GM23248 (cell line): Measurements from ENCODE around the gene SH3RF3. TPM values are rescaled to one million over a fixed set of nuclear protein-coding genes. Genes with fewer than 3 reads are reported as not detected.

Experiments
- DNase-seq: peaks from one replicate; pipeline ENCODE4 v3.0.0-alpha.2; 2015
- H2AFZ ChIP-seq: fragments of 200-600 bp; sonication (generic); 2 replicates; pipeline ENCODE4 v1.6.1; 2016; ENCODE audit warnings: antibody characterized with exemption
- H3F3A ChIP-seq: fragments of 200-600 bp; sonication (generic); 2 replicates; pipeline ENCODE4 v1.6.1; 2016; ENCODE audit warnings: mild to moderate bottlenecking, antibody characterized with exemption, mixed run types; ENCODE audit not compliant: insufficient read depth
- H3K27ac ChIP-seq: fragments of 200-600 bp; sonication (generic); 2 replicates; pipeline ENCODE4 v1.5.1; 2016; ENCODE audit warnings: mild to moderate bottlenecking
- H3K27me3 ChIP-seq: fragments of 200-600 bp; sonication (generic); replicated peaks from 2 replicates; pipeline ENCODE4 v1.6.1; 2016; ENCODE audit warnings: mild to moderate bottlenecking; ENCODE audit not compliant: insufficient read depth
- H3K36me3 ChIP-seq: fragments of 200-600 bp; sonication (generic); 2 replicates; pipeline ENCODE4 v1.6.1; 2016; ENCODE audit warnings: low read depth, mild to moderate bottlenecking
- H3K4me1 ChIP-seq: fragments of 200-600 bp; sonication (generic); 2 replicates; pipeline ENCODE4 v1.6.1; 2016; ENCODE audit warnings: mild to moderate bottlenecking; ENCODE audit not compliant: insufficient read depth
- H3K4me2 ChIP-seq: fragments of 200-600 bp; sonication (generic); one replicate; pipeline ENCODE4 v1.6.1; 2016; ENCODE audit warnings: mild to moderate bottlenecking; ENCODE audit not compliant: unreplicated experiment
- H3K4me3 ChIP-seq: fragments of 200-600 bp; sonication (generic); 2 replicates; pipeline ENCODE4 v1.5.1; 2016; ENCODE audit warnings: mild to moderate bottlenecking
- H3K79me2 ChIP-seq: fragments of 200-600 bp; sonication (generic); 2 replicates; pipeline ENCODE4 v1.6.1; 2016; ENCODE audit warnings: mild to moderate bottlenecking; ENCODE audit not compliant: insufficient read depth
- H3K9ac ChIP-seq: fragments of 200-600 bp; sonication (generic); 2 replicates; pipeline ENCODE4 v1.6.1; 2016; ENCODE audit warnings: mild to moderate bottlenecking
- H3K9me2 ChIP-seq: fragments of 200-600 bp; sonication (generic); 2 replicates; pipeline ENCODE4 v1.6.1; 2016; ENCODE audit warnings: mixed run types, mild to moderate bottlenecking, moderate library complexity; ENCODE audit not compliant: insufficient read depth
- H3K9me3 ChIP-seq: fragments of 200-600 bp; sonication (generic); one replicate; pipeline ENCODE4 v1.6.1; 2017; ENCODE audit warnings: low read depth
- H4K20me1 ChIP-seq: fragments of 200-600 bp; sonication (generic); 2 replicates; pipeline ENCODE4 v1.6.0; 2016; ENCODE audit not compliant: insufficient read depth
- EZH2 ChIP-seq: fragments of 200-600 bp; sonication (generic); IDR thresholded peaks from 2 replicates; pipeline ENCODE4 v1.6.1; 2018; ENCODE audit warnings: antibody characterized with exemption, mild to moderate bottlenecking; ENCODE audit not compliant: insufficient read depth, poor library complexity, severe bottlenecking
- EZH2phosphoT487 ChIP-seq: fragments of 200-600 bp; sonication (generic); IDR thresholded peaks from 2 replicates; pipeline ENCODE4 v1.6.1; 2018; ENCODE audit warnings: antibody characterized with exemption, moderate library complexity, mild to moderate bottlenecking, low read depth; ENCODE audit not compliant: insufficient read depth
- WGBS, 2 experiments: methylation state at CpG; one replicate each; pipeline ENCODE4 v1.1.6; 2015 to 2017; ENCODE audit warnings: low lambda C conversion rate in 2 of 2, low coverage in 1 of 2; ENCODE audit errors: missing lambda C conversion rate in 2 of 2; 5-methylcytosine and 5-hydroxymethylcytosine counted together
- in situ Hi-C: fragments of 300-500 bp; cut with MboI; formaldehyde crosslinking; loops from 2 replicates; pipeline ENCODE4 v1.15.0; 2020
- polyA plus RNA-seq: library from polyadenylated mRNA; unstranded; fragments of >200 nt; fragmentation: Nextera tagmentation; extraction: Ambion mirVana; gene quantifications from 2 replicates; pipeline ENCODE4 v1.2.1, GENCODE V29; 2016
- total RNA-seq: library from RNA; depleted of rRNA; stranded (reverse); fragments of >200 nt; shearing (Covaris generic); gene quantifications from 2 replicates; pipeline ENCODE4 v1.2.3, GENCODE V29; 2014

The SH3RF3 gene
- total and polyA plus RNA-seq, 2 experiments from 2014 or later: 1.5 to 5.2 TPM

DNA sequence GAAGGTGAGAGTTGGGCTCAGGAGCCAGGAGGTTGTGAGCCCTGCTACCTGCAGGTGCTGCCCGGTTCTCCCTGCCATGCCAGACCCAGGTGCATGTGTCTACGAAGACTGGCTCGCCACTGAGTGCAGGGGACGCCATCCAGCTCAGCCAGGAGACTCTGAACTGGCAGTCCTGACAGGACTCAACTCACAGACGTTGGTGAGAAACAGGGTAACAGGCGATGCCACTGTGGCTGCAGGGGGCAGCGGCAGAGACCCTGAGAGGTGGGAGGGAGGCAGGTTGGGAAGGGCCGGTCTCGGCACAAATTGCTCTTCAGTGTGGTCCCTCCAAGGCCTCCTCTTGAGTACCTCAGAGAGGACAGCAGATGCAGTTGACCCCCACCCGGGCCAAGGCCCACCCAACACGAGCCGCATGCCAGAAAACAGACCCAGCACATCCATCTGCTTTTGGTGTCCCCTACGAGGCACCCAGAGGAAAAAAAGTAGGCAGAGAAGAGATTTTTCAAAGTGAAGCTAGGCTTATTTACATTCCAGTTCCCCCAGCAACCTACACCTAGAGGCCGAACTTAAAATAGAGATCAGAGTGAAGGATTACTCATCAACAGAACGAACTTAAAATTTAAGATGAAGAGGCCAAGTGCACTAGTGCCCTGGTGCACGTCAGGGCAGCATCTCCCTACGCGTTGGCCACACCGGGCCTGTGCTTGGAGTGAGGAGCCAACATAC lies 300.0 kb downstream of the SH3RF3 start:
- Histone ChIP-seq H3K79me2 (no peaks in the 10 kb centered on the region), H3K4me2 (no peak overlapping the region), H3F3A (no peaks in the 10 kb centered on the region), H2AFZ (no peak overlapping the region), H3K27ac (no peak overlapping the region), H3K9ac (no peak overlapping the region), H4K20me1 (no peaks in the 10 kb centered on the region), H3K9me2 (no peaks in the 10 kb centered on the region), H3K4me3 (no peak overlapping the region), H3K4me1 (no peaks in the 10 kb centered on the region), H3K36me3 (no peaks in the 10 kb centered on the region), H3K27me3 (no peaks in the 10 kb centered on the region), H3K9me3 (no peaks in the 10 kb centered on the region)
- WGBS, 2 experiments: 85 to 87% methylated on average over 16 to 19 of the region's 19 CpGs
- in situ Hi-C loops: no loop called here
- no peak for DNase-seq
- TF ChIP-seq EZH2: no peak
- TF ChIP-seq EZH2phosphoT487: no peak

DNA sequence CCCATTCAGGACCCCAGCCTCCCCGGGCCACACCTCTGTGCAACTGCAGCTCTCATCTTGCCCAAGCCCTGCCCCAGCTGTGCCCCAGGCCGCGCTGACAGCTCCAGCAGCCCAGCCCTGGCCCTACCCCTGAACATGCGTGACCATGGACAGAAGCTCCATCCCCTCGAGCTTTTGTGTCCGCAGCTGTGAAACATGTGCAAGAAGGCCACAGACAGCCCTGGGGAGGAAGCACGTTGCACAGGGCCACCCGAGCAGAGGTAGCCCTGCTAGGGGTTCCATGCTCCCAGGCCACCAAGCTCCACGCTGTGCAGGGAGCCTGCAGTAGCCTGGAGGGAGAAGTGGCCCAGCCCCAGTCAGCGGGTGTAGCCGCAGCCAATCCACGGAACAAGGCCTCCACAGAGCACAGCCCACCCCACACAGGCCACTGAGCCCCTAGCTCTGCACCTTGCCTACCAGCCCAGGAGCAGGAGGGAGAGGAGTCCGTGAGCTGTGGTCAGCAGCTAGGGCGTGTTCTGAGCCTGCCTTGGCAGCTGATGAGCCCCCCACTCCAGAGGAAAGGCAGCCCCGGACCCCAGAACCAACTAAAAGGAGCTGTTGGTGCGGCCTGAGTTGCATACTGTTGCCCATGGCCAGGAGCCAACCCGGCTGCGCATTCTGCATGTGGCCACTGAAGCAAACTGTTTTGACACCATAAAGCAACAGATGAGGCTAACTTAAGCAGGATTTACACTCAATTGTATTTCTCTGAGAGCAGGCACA lies 300.7 kb downstream of the SH3RF3 start:
- no peaks in the 10 kb centered on the region for H4K20me1 ChIP-seq
- H3K4me3 ChIP-seq: no peak overlapping the region
- DNase-seq: no peak
- 91 to 97% methylated on average over 17 of the region's 18 CpGs for WGBS, 2 experiments
- no peaks in the 10 kb centered on the region for H3K27me3 ChIP-seq
- TF ChIP-seq EZH2phosphoT487 (no peak), EZH2 (no peak)
- no peak overlapping the region for H3K9ac ChIP-seq
- in situ Hi-C loops: no loop called here
- no peak overlapping the region for H3K4me2 ChIP-seq
- H3K36me3 ChIP-seq: no peaks in the 10 kb centered on the region
- H3F3A ChIP-seq: no peaks in the 10 kb centered on the region
- no peak overlapping the region for H2AFZ ChIP-seq
- H3K79me2 ChIP-seq: no peaks in the 10 kb centered on the region
- H3K9me3 ChIP-seq: no peaks in the 10 kb centered on the region
- no peak overlapping the region for H3K27ac ChIP-seq
- H3K9me2 ChIP-seq: no peaks in the 10 kb centered on the region
- H3K4me1 ChIP-seq: no peaks in the 10 kb centered on the region

DNA sequence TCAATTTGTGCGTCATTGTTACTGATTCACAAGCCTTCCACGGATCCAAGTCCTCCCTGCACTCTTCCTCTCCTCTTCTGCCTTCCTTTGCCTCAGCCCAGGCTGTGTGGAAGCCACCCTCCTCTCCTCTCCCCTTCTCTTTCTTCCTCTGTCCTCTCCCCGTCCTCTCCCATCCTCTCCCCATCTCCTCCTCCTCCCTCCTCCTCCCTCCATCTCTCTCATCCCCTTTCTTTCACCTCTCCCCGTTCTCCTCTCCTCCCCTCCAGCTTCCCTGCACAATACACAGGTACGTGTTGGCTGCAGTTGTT lies 301.3 kb downstream of the SH3RF3 start:
- Histone ChIP-seq H3K36me3 (no peaks in the 10 kb centered on the region), H3K9ac (no peak overlapping the region), H3K4me2 (no peak overlapping the region), H2AFZ (no peak overlapping the region), H3K27ac (no peak overlapping the region), H3F3A (no peaks in the 10 kb centered on the region), H3K4me1 (no peaks in the 10 kb centered on the region), H4K20me1 (no peaks in the 10 kb centered on the region), H3K79me2 (no peaks in the 10 kb centered on the region), H3K9me3 (no peaks in the 10 kb centered on the region), H3K27me3 (no peaks in the 10 kb centered on the region), H3K4me3 (no peak overlapping the region), H3K9me2 (no peaks in the 10 kb centered on the region)
- in situ Hi-C loops: no loop called here
- TF ChIP-seq EZH2phosphoT487 (no peak), EZH2 (no peak)
- DNase-seq: no peak
- WGBS, 2 experiments: 82 to 98% methylated on average over 4 to 5 of the region's 5 CpGs

DNA sequence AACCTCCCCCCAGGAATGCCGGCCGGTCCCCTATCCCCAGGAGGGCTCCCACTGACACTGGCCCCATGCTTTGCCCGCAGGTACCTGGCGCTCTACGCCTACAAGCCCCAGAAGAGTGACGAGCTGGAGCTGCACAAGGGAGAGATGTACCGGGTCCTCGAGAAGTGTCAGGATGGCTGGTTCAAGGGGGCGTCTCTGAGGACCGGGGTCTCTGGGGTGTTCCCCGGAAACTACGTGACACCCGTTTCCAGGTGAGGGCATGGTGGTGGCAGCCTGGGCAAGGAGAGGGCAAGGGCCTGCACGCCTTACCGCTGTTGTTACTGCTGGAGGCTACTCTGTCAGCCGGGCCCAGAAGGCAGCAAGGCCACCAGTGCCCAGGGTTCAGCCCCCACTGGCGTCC lies 303.4 kb downstream of the SH3RF3 start:
- Histone ChIP-seq H3K27ac (no peak overlapping the region), H4K20me1 (no peaks in the 10 kb centered on the region), H3F3A (no peaks in the 10 kb centered on the region), H3K9me2 (no peaks in the 10 kb centered on the region), H3K4me3 (no peak overlapping the region), H3K9ac (no peak overlapping the region), H3K4me1 (no peaks in the 10 kb centered on the region; the same call in 1 of the 2 replicates), H3K27me3 (no peaks in the 10 kb centered on the region), H2AFZ (no peak overlapping the region), H3K9me3 (no peaks in the 10 kb centered on the region), H3K36me3 (no peaks in the 10 kb centered on the region), H3K4me2 (no peak overlapping the region), H3K79me2 (no peaks in the 10 kb centered on the region)
- in situ Hi-C loops: no loop called here
- no peak for TF ChIP-seq EZH2phosphoT487
- TF ChIP-seq EZH2: no peak
- no peak for DNase-seq
- 96 to 97% methylated on average over 17 of the region's 17 CpGs for WGBS, 2 experiments
